CD4-positive, alpha-beta T cell treated with Interleukin-2 at 100 ng/mL for 4 hours (primary cell): ENCODE measurements around the gene ADGRL3.

ENCODE experiments used
- DNase-seq: peaks from one replicate; pipeline ENCODE4 v3.0.0-alpha.2; 2020; ENCODE audit warnings: low spot score

Gene ADGRL3

DNA sequence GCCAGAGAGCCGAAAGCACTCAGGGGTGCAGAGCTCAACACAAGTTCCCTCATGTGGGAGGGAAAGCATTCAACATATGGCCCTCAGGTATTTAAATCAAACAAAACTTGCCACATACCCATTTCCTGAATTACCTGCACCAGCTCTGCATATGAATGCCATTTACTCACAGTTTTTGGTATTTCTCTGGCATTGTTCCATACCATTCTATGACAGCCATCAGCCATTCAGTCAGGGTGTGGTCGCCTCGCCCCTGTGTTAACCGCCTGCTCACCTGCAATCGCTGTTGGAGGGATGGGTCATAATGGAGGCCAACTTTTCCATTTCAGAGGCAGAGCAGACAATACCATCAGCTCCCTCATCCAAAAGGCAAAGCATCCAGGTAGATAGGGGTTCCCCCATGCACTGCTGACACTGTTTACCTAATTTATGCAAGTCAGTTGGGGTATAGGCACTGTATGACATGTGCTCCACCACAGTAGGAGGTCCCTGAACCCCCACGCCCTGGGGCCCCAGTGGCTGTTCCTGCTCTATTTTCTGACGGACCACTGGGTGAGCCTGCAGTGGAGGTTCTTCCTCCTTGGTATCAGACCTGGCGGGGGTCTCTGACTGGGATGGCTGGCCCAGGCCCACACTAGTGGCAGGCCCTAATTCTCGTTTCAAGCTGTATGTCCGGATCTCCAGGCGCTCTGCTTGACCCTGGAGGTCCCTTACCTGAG lies 227.1 kb downstream of the ADGRL3 start:
- DNase-seq = no peak

DNA sequence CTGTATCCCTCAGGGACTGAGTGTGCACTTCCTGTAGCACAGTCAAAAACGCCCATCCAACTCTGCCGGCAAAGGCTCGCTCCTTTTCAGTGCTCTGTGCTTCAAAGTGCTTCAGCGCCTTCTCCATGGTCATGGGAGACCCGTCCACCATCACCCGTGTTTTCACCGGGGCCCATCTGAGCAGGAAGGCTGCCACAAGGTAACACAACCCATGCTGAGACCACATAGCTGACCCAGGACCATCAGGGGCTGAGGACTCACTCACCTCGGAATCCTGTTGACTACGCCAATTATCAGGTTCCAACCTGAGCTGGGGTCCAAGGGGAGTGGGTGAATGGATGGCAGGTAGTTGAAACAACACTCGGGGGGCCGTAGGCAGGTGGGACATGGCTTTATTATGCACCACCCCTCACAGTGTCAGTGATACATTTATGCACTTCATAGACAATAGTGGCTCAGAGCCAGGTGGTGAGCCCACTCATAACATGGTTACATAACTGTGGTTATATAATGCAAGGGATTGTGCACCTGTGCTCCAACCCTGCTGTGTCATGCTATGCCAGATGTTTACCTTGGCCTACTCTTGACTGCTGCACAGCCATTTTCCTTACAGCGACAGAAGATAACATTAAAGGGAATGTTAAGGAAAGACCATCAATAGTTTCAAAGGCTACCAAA lies 227.8 kb downstream of the ADGRL3 start:
- DNase-seq = no peak

DNA sequence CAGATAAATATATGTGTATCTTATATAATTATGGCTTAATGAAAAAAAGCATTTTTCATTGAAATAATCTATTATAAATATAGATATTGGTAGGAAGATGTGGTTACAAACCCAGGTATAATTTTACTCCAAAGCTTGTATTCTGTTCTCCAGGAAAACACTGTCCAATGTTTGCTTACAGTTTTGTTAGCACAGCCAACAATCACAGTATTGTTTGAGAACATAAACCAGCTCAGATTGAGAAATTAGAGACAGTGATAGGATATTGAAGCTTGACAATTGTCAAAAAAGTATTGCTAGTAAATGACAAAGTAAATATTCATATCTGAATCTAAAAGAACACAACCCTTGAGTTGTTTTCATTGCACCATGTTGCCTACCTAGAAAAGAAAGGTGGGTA lies 228.8 kb downstream of the ADGRL3 start:
- no peak for DNase-seq

DNA sequence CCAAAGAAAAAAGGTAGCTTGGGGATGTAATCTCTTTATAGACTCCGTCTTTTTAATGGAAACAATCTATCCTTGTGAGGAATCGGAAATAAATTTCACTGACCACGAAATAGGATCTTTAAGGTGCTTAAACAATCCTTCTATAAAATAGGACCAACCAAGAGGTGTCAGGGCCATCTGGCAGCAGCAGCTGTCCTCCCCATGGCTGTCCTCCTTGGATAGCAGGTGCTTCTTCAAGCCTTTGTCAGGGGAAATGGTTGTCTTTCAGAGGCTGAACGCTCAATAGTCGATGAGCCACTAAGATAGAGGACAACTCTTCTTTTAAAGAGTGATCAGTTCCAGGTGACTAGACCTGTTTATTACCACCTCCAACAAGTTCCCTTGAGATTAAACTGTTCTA lies 231.0 kb downstream of the ADGRL3 start:
- DNase-seq = no peak

DNA sequence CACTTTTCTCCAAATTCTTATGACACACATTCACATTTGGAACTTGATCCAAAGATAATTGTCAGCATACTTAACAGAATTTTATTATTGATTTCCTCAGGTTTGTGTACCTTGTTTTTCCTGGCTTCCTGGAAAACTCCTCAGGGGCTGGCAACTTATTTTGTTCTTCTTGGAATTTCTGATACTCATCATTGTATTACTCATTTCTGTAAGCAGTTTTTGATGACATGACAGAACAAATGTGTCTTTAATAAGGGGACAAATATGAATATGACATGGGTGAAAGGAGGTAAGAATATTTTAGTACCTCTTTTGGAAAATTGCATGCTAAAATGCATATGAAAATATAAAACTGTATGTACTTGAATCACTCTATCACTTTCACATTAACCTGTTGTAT lies 237.8 kb downstream of the ADGRL3 start:
- no peak for DNase-seq

DNA sequence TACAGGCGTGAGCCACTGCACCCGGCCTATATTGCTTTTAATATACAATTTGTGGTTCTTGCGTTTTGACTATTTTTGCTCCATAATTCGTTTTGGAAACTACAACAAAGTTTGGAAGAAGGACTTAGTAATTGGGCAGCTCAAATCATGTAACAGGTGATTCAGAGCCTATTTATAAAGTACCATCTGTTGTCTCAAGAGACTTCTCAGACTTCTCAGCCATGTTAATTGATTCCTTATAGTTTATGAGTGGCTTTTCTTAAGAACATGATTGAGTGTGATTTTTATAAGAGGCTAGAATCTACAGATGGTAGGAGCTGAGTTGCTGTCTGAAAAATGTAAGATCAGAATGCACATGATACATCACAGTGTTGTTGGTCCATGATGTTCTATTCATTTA lies 240.2 kb downstream of the ADGRL3 start:
- no peak for DNase-seq

DNA sequence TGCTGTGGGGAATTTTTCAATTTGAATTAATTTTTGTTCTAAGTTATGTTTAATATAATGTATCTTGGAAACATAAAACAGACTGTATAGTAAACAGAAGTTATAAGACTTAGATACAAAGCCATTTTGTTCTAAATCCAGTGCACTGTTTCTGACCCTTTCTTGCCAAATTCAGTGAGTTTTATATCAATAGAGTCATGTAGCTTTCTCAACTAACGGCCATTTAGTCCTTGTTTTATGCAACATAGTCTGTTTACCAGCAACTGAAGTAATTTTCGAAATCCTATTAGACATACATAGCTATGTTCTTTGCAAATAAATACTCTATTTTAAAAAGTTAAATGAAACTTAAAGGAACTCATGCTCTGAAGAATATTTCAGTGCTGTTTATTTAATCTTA lies 242.8 kb downstream of the ADGRL3 start:
- no peak for DNase-seq

DNA sequence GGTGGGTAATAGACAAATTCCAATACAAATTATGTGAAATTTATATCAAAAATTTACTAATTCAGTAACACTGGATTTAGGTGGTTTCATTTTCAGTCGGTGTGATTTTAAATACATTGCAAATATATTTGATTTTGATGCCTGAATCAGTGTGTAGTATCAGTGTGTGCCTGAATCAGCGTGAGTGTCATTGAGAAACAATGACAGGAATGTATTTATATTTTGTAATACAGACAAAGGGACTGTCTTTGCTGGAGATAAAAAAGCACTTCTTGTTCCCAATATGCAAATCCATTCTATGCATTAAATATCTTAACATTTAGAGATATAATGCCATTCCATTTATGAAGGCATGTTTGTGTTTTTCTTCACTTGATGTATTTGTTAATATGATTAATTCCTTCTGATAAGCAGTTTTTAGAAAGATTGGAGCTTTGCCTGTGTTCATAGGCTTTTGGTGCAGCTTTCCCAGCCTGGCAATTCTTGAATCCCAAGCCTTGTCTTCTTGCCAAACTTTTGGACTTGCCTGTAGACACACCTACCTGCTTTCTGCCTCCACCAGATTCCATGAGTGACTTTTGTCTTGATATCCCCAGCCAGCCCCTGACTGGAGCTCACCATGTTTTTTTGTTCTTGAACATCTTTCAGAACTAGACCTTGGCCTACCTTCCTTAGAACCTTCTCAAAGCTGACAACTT lies 243.8 kb downstream of the ADGRL3 start:
- DNase-seq = no peak

DNA sequence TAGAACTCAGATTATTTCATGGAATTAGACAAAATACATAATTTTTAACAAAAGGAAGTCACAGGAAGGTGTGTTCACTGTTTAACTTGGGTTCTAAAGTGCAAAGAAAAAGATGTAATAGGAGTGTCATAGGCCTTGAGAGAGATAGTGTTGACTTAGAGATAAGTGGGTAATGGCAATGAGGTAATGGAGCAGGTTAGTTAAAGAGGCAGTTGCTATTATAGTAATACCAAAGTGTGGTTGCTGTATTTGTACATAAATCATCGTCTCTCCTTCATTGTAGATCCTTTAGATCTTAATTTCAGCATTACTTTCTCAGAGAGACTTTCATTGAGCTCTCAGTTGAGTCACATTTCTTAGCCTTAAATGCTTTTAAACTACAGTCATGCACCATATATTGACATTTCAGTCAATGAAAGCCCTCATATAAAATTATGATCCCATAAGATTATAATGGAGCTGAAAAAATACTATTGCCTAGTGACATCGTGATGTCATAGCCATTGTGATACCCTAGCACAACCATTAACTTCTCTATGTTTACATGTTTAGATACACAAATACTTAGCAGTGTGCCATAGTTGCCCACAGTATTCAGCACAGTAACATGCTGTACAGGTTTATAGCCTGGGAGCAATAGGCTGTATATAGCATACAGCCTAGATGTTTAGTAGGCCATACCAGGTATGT lies 245.4 kb downstream of the ADGRL3 start:
- DNase-seq = no peak

DNA sequence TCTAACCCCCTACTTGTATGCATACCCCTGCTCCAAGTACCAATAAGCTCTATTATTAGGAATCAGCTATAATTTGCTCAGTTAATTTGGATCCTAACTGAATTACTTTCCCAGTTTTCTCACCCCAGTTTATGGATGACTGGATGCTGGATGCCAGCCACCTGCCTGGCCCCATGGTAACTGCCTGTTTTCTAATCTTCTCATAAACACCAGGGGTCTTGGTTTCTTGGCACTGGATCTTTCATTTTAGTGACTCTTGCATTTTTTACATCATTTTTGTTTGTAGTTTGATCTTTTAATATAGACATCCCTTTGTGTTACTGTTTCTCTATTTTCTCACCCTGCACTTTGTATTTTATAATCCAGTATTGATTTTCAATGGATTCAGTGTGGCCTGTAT lies 246.8 kb downstream of the ADGRL3 start:
- no peak for DNase-seq

DNA sequence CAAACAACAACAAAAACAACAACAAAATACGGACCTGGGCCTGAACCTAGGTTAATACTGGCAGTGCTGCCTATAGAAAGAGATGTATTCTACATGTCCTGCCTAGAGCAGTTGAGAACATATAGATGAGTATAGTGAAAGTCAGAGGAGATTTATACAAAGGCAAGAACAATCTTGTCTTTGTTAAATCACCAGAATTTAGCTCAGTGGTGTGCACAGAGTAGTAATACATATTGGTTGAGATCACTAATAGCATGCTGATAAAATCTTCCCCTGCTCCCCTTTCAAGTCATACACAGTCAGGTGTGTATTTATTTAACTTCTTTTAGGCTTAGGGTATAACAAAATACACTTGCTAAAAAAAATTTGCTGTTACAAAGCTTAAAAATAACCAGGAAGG lies 247.8 kb downstream of the ADGRL3 start:
- no peak for DNase-seq

DNA sequence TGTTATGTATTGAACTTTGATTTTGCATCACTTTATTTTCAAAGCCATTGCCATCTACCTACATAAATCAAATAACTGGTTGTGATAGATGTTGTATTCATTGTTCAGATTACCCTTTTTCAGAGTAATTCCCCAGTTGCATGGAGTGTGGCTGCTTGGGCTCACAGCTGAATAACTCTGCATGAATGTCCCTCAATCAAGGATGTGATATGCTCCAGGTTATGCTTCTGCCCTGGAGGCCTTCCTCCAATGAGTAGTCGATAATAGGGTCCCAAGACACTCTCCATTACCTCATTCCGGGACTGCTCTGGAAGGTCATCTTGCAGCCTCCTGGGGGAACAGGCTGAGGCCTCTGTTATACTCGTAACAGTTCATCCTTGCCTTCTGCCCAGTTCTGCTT lies 251.8 kb downstream of the ADGRL3 start:
- no peak for DNase-seq

DNA sequence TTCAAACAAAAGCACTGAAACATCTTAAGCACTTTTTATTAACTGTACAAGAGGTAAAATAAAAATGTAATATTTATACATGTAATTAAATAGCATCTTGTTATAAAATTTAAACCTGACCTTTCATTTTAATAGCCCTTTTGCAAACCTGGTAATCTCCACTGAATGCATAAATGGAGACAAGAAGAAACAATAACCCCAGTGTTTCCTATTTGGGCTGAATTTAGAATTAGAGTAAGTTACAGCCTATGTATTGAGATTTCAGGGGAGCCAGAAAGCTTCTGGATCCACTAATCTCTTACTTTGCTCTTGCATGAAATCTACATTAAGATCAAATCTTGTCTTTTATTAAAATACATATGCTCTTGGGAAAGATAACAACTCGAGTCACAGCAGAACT lies 261.8 kb downstream of the ADGRL3 start:
- no peak for DNase-seq

DNA sequence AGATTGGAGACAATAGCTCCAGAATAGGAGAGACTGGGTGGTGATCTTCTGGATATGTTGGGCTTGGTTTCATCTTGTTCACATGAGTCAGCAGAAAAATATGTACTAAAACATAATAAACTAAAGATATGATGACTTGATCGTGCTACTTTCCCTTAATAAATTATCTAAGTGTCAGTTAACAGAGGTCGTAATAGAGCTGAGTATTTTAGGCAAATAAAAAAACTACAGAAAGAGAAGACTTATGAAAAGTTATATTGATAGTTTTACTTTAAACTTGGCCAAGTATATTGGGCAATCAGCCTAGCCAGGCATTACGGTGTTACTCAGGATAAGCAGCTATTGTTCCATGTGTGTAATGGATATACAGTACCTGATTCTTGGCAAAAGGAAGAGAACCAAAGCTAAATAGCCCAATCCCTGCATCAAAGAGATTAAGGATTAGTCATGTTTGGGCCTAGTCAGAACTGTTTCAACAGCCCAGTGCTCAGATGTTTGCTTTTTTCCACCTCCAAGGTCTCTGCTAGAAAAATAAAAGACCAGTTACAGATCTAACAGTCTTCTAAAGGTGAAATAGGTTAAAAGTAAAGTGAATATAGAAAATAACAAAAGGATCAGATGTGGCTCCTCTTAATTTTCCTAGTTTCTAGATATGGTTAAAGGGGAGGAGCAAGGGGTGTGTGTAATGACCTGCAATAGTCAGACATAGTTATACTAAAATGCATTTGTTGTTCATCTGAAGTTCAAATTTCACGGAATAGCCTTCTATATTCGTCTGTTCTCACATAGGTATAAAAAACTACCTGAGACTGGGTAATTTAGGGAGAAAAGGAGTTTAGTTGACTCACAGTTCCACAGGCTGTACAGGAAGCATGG lies 262.6 kb downstream of the ADGRL3 start:
- DNase-seq = no peak

DNA sequence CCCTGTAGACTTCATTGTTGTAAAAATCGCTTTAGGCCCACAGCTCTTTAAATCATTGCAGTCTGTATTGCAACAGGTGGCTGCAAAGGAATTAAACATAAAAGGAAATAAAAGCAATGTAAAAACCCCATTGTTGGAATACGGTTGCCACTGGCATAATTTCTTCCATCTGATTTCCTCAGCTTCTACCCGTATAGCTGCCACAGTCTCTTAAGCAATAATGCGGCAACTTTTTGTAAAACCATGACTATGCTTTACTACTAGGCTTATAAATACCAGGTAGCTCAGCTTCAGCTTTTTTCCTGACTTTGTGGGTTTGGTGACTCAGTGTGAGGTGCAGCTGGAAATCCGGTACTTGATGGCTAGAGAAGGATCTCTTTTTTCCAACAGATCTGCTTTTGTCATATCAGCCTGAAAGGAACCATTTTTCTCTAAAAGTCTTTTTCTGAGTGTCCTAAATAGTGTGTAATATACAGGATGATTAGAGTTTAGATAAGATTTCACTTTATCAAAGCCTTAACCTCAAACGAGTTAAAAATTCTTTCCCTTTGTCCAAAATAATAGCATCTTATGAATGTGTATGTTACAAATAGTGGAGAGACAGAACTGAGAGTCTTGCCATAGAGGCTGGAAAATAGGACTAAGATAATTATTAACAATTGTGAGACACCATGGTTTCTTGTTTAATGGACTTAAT lies 268.0 kb downstream of the ADGRL3 start:
- no peak for DNase-seq

DNA sequence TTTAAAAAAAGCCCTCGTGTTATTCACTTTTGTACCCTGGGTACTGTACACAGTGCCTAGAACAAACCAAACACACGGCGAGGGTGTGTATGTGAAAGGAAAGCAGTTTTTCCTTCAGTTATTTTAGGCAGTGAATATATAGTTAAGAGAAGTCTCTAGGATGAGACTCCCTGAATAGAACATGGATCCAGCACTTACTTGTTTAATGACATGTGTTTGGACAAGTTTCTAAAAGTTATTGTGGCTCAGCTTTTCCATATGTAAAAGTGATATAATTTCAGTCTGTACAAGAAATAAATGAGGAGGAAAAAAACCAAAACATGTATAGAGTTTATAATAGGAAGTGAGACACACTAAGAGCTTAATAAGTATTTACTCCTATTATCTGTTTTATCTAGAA lies 273.2 kb downstream of the ADGRL3 start:
- DNase-seq = no peak

DNA sequence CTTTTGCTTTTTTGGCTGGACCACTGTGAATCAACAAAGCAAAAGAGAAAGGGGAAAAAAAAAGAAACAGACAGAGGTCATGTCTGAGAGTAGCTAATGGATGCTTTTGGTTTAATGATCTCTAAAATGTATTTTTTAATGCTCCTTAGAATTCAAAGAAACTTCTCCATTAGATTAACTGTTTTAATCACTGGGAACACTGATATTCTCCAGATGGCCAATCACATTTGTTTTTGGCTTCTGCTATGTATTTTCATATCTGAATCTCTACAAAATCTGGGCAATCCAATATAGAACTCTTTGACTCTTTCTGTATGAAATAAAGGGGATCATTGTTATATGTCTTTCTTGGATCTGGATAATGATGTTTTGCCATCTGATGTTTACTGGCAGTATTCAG lies 278.2 kb downstream of the ADGRL3 start:
- DNase-seq = no peak

DNA sequence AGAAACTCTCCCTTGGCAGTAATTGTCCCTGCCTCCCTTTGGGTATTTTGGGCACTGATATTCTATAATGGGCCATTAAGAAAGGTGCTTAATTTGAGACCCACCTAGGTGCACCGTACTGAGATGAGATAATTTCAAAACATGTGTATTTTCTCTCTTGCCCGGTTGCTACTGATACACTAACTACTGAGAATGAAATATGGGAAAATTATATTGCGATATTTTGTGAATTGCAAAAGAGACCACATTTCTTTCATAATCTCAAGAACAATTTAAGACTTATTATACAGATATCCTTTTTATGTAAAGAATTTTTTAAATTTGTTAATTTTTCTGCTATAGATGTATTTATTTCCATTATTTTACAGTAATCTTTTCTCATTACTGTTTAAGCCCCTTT lies 284.9 kb downstream of the ADGRL3 start:
- no peak for DNase-seq

DNA sequence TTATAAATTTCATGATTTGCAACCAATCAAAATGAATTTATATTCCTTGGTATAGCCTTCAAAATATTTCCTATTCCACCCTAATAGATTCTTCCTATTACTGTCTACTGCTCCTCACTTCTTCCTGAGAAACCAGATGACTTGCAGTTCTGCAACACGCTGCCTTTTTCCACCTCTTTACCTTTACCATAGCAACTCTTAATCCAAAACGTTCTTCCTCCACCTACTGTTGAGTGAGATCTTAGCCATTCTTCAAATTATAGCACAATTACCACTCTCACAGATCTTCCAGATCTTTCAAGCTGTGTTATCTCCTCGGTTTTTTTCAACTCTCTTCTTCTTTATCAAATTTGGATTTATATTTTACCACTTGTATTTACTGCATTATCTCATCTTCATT lies 289.8 kb downstream of the ADGRL3 start:
- DNase-seq = no peak

DNA sequence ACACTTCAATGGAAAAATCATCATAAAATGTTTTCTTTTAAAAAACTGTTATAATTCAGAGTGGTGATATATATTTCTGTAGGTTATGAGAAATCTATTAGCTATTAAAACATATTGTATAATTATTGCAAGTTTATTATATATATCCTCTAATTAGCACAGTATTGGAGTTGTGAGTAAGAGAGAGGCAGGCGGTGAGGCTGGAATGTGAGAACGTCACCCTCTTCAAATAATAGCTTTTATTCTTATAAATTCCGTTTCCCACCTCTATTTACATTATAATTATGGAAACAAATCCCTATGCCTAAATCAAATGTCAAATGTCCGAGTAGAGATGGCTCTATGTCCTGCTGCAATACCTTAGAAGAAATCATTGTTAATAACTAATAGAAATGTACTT lies 292.9 kb downstream of the ADGRL3 start:
- DNase-seq = no peak

DNA sequence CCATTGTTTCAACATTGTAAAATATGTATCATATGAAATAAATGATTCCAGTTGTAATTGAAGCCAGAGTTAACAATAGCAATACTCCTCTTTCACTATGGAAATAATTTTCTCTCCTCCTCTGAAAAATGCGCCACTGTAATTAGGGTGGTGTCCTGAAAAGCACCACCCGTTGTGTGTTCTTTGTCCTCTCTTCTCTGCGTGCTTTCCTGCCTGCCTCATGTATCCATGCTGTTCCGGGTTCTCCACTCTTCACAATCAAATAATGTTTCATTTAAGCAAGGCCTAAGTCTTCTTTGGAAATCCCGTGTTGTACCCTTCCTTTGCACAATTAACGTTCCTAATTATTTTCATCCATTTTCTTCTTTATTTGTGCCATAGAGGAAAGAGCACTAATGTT lies 293.3 kb downstream of the ADGRL3 start:
- no peak for DNase-seq
